ENCODE measurements around the gene ITGB1.

Gene ITGB1

GRCh38 chr10:32877915-32878314 is 80.1 kb downstream of the ITGB1 start:
- no peak for DNase-seq

DNA sequence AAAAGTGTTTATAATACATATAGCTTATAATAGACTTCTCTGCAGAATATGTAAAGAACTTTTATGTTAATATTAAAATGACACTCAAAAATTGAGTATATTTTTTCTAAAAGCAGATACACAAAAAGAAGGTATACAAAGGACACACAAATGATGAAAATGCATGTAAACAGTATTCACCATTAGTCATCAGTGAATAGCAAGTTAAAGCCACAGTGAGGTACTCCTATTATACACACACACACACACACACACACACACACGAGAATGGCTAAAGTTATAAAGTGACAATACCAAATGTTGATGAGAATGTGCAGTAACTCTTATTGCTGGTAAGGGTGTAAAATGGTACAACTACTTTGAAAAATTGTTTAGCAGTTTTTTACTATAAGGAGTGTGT is 92.9 kb downstream of the ITGB1 start:
- DNase-seq, result no peak

GRCh38 chr10:32854435-32854834 is 103.6 kb downstream of the ITGB1 start:
- DNase-seq, result no peak

- DNase-seq, result no peak
These were observed 106.7 kb downstream of the ITGB1 start for GRCh38 chr10:32851301-32851700.
